RWPE2 (cell line): ENCODE results near the gene GCNT2.
A peak's percentile ranks its signal among the peaks of the same experiment; 100 is the strongest.
"Not testable (repeated sequence)": the region's sequence is repeated elsewhere in the genome, so short reads cannot be mapped to it uniquely, and the experiment has no call there.

ENCODE experiments used
- ATAC-seq: fragments of 200-7000 bp; cut with Tn5 transposase; 3 replicates; pipeline ENCODE4 v1.9.1; 2021; ENCODE audit warnings: low read depth
- DNase-seq: peaks from one replicate; pipeline ENCODE4 v3.0.0-alpha.2; 2020; ENCODE audit warnings: low spot score
- H3K27ac ChIP-seq: fragments of 450-650 bp; 2 replicates; pipeline ENCODE4 v1.5.1; 2017; ENCODE audit warnings: mild to moderate bottlenecking; ENCODE audit not compliant: poor library complexity, severe bottlenecking
- H3K27me3 ChIP-seq: fragments of 250-450 bp; sonication (Bioruptor Pico); 2 replicates; pipeline ENCODE4 v1.5.1; 2021; ENCODE audit warnings: mild to moderate bottlenecking, moderate library complexity; ENCODE audit not compliant: insufficient read depth, poor library complexity, severe bottlenecking
- H3K36me3 ChIP-seq: fragments of 250-450 bp; sonication (Bioruptor Pico); 2 replicates; pipeline ENCODE4 v1.5.1; 2020; ENCODE audit warnings: low read depth, mild to moderate bottlenecking, moderate library complexity
- H3K4me1 ChIP-seq: fragments of 250-450 bp; sonication (Bioruptor Pico); 2 replicates; pipeline ENCODE4 v1.5.1; 2021; ENCODE audit warnings: mild to moderate bottlenecking, moderate library complexity; ENCODE audit not compliant: insufficient read depth, poor library complexity, severe bottlenecking
- H3K4me3 ChIP-seq: fragments of 250-450 bp; sonication (Bioruptor Pico); 2 replicates; pipeline ENCODE4 v1.5.1; 2021; ENCODE audit warnings: mild to moderate bottlenecking, moderate library complexity; ENCODE audit not compliant: severe bottlenecking
- H3K9me3 ChIP-seq: fragments of 250-450 bp; sonication (Bioruptor Pico); 2 replicates; pipeline ENCODE4 v1.5.1; 2021; ENCODE audit warnings: mild to moderate bottlenecking, moderate library complexity; ENCODE audit not compliant: severe bottlenecking
- CTCF ChIP-seq: fragments of 450-650 bp; IDR thresholded peaks from one replicate; pipeline ENCODE4 v1.5.1; 2017; ENCODE audit warnings: mild to moderate bottlenecking, moderate library complexity; ENCODE audit not compliant: poor library complexity, severe bottlenecking

Gene GCNT2

DNA sequence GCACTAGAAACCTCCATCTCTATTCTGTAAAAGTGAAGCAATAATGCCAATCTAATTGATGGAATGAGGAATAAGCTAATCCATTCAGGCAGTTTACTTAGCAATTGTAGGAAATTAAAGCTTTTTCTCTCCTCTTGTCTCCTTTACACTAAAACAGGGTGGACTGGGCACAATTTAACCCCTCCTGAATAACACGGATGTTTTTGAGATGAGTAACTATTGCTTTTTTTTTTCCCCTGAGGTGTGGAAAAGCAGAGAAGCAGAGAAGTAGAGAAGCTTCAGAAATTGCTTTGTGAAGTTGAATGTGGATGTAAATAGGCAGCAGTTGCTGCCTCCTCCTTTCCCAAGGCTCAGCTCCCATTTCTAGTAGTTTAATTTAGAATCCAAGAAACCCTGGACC, 40.0 kb upstream of the GCNT2 start:
- Histone ChIP-seq H3K4me1 (peaks cover 3% of the 10 kb centered on the region), H3K27ac (peak overlapping the region; percentile 29), H3K27me3 (no peaks in the 10 kb centered on the region), H3K9me3 (no peaks in the 10 kb centered on the region), H3K36me3 (no peaks in the 10 kb centered on the region), H3K4me3 (no peak overlapping the region)
- no peak for DNase-seq
- ATAC-seq, result peak; percentile 48; the same call in 1 of the 3 replicates
- TF ChIP-seq CTCF, result no peak

- DNase-seq (no peak), ATAC-seq (no peak)
- H3K27ac ChIP-seq, result no peak overlapping the region
- TF ChIP-seq CTCF, result no peak
- no peaks in the 10 kb centered on the region for H3K36me3 ChIP-seq
- H3K9me3 ChIP-seq, result no peaks in the 10 kb centered on the region
- H3K27me3 ChIP-seq, result no peaks in the 10 kb centered on the region
- no peak overlapping the region for H3K4me3 ChIP-seq
- peaks cover 3% of the 10 kb centered on the region for H3K4me1 ChIP-seq
These were observed 38.4 kb upstream of the GCNT2 start for GRCh38 chr6:10482636-10483257.

GRCh38 chr6:10484912-10485311, 36.2 kb upstream of the GCNT2 start:
- no peak for ATAC-seq

DNA sequence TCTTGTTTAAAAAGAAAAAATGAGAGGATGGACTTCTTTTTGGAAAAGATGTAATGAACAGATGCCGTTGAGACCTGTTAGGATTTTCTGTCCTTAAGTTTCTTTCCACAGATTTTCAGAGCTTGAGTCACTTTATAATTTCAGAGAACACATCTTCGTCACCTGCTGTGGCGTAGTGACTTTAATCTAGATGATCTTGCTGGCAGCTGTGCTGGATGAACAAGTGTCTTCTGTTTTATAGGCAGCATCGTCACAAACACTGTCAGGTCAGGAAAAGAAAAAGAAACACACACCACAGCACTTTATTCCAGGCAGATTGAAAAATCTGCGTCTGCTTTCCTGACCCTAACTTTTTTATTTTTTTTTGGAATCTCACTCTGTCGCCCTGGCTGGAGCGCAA, 35.7 kb upstream of the GCNT2 start:
- ATAC-seq, result no peak
- no peak overlapping the region for H3K4me3 ChIP-seq
- TF ChIP-seq CTCF, result no peak
- H3K27me3 ChIP-seq, result no peaks in the 10 kb centered on the region
- H3K27ac ChIP-seq, result no peak overlapping the region
- H3K36me3 ChIP-seq, result no peaks in the 10 kb centered on the region
- peaks cover 3% of the 10 kb centered on the region for H3K4me1 ChIP-seq
- no peaks in the 10 kb centered on the region for H3K9me3 ChIP-seq
- no peak for DNase-seq

More at GRCh38 chr6:10484912-10485311, 36.2 kb upstream of the GCNT2 start:
- Histone ChIP-seq H3K9me3 (no peaks in the 10 kb centered on the region), H3K27me3 (no peaks in the 10 kb centered on the region), H3K4me3 (no peak overlapping the region), H3K36me3 (no peaks in the 10 kb centered on the region), H3K4me1 (peaks cover 3% of the 10 kb centered on the region), H3K27ac (no peak overlapping the region)
- no peak for TF ChIP-seq CTCF
- DNase-seq, result no peak

- TF ChIP-seq CTCF, result no peak
- H3K36me3 ChIP-seq, result no peaks in the 10 kb centered on the region
- H3K4me3 ChIP-seq, result no peak overlapping the region
- no peak overlapping the region for H3K27ac ChIP-seq
- ATAC-seq (no peak), DNase-seq (no peak)
- no peaks in the 10 kb centered on the region for H3K27me3 ChIP-seq
- no peaks in the 10 kb centered on the region for H3K9me3 ChIP-seq
- no peaks in the 10 kb centered on the region for H3K4me1 ChIP-seq
These were observed 34.9 kb upstream of the GCNT2 start for GRCh38 chr6:10486215-10486614.

DNA sequence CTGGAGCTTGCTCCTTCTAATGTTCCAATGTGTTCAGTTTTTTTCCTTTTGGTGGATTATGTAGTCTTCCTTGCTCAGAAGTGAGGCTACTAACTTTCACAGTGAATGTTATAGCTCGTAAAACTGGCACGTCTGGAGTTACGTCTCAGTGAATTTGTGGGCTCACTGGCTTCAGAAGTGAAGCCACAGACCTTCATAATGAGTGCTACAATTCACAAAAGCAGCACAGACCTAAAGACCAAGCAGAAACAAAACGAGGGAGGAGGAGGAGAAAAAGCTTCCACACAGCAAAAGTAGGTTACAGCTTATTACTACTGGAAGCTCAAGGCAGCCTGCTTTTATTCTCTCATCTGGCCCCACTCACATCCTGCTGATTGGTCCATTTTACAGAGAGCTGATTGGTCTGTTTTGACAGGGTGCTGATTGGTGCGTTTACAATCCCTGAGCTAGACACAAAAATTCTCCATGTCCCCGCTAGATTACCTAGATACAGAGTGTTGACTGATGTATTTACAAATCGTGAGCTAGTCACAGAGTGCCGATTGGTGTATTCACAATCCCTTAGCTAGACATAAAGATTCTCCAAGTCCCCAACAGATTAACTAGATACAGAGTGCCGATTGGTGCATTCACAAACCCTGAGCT, 34.1 kb upstream of the GCNT2 start:
- not testable (repeated sequence) for H3K4me3 ChIP-seq, ATAC-seq

More for the DNA sequence above, 34.1 kb upstream of the GCNT2 start:
- not testable (repeated sequence) for H3K4me1 ChIP-seq, H3K27ac ChIP-seq, H3K9me3 ChIP-seq, H3K36me3 ChIP-seq, DNase-seq, H3K27me3 ChIP-seq
